Naive thymus-derived CD4-positive, alpha-beta T cell (primary cell): Measurements from ENCODE around the gene LRP1. TPM values are rescaled to one million over a fixed set of nuclear protein-coding genes. Genes with fewer than 3 reads are reported as not detected.

Source experiments
- ATAC-seq: fragments of 150-1000 bp; cut with Tn5 transposase; 2 replicates; pipeline ENCODE4 v1.10.0; 2021; ENCODE audit warnings: mild to moderate bottlenecking, moderate library complexity
- CTCF ChIA-PET: fragments of 350-600 bp; sonication (Branson Sonifier 250); formaldehyde crosslinking; loops from one replicate; lab custom pipeline; 2021; ENCODE audit warnings: antibody characterized with exemption; lab: Charles Lee
- POLR2A ChIA-PET: fragments of 350-600 bp; sonication (Branson Sonifier 250); formaldehyde crosslinking; loops from one replicate; lab custom pipeline; 2021; ENCODE audit warnings: antibody characterized with exemption, inconsistent platforms; lab: Charles Lee
- DNase-seq, 9 donors: peaks; one replicate each; pipeline versions ENCODE4 v3.0.0 to v3.0.0-alpha.2; 2020 to 2022; ENCODE audit warnings: mixed read lengths in 1 of 9
- H3K27ac ChIP-seq: one replicate; pipeline ENCODE4 v1.7.0; 2013; ENCODE audit warnings: mild to moderate bottlenecking, low read depth, low read length, moderate library complexity
- H3K27me3 ChIP-seq, 2 donors: one replicate each; pipeline ENCODE4 v1.7.0; 2013; ENCODE audit warnings: low read length in 2 of 2, mild to moderate bottlenecking in 2 of 2, moderate library complexity in 2 of 2; ENCODE audit not compliant: control insufficient read depth in 2 of 2, insufficient read depth in 2 of 2
- H3K36me3 ChIP-seq, 3 experiments: 1 replicate in 2 of 3; 2 replicates in 1 of 3; pipeline ENCODE4 v1.7.0; 2013; ENCODE audit warnings: low read length in 3 of 3, mild to moderate bottlenecking in 3 of 3, moderate library complexity in 1 of 3; ENCODE audit not compliant: insufficient read depth in 3 of 3, control insufficient read depth in 2 of 3
- H3K4me1 ChIP-seq, 2 donors: one replicate each; pipeline ENCODE4 v1.7.0; 2013; ENCODE audit warnings: low read length in 2 of 2, mild to moderate bottlenecking in 2 of 2, moderate library complexity in 1 of 2; ENCODE audit not compliant: control insufficient read depth in 2 of 2, insufficient read depth in 2 of 2
- H3K4me3 ChIP-seq: 2 replicates; pipeline ENCODE4 v1.7.0; 2013; ENCODE audit warnings: mild to moderate bottlenecking, low read length
- H3K9me3 ChIP-seq, 3 experiments: 1 replicate in 2 of 3; 2 replicates in 1 of 3; pipeline ENCODE4 v1.7.0; 2013; ENCODE audit warnings: low read length in 3 of 3; ENCODE audit not compliant: control insufficient read depth in 2 of 3
- H3K27ac Mint-ChIP-seq, 9 donors: one replicate each; pipeline ENCODE4 v1.8.0; 2020 to 2022; ENCODE audit warnings: mixed read lengths in 9 of 9, mild to moderate bottlenecking in 8 of 9, moderate library complexity in 5 of 9, inconsistent platforms in 2 of 9
- H3K27me3 Mint-ChIP-seq, 5 donors: one replicate each; pipeline ENCODE4 v1.8.0; 2021 to 2022; ENCODE audit warnings: mixed read lengths in 5 of 5, mild to moderate bottlenecking in 1 of 5
- H3K36me3 Mint-ChIP-seq, 5 donors: one replicate each; pipeline ENCODE4 v1.8.0; 2020 to 2022; ENCODE audit warnings: mixed read lengths in 5 of 5, mild to moderate bottlenecking in 3 of 5, inconsistent platforms in 1 of 5
- H3K4me1 Mint-ChIP-seq, 7 donors: one replicate each; pipeline ENCODE4 v1.8.0; 2020 to 2022; ENCODE audit warnings: mixed read lengths in 7 of 7, mild to moderate bottlenecking in 3 of 7, inconsistent platforms in 1 of 7
- H3K4me3 Mint-ChIP-seq, 10 donors: one replicate each; pipeline ENCODE4 v1.8.0; 2020 to 2022; ENCODE audit warnings: mild to moderate bottlenecking in 10 of 10, mixed read lengths in 10 of 10, moderate library complexity in 6 of 10, inconsistent platforms in 2 of 10
- H3K9me3 Mint-ChIP-seq, 11 donors: one replicate each; pipeline ENCODE4 v1.8.0; 2020 to 2022; ENCODE audit warnings: mixed read lengths in 11 of 11, mild to moderate bottlenecking in 4 of 11, inconsistent platforms in 1 of 11, moderate library complexity in 1 of 11
- intact Hi-C, 2 donors: fragments of 100-400 bp; cut with micrococcal nuclease; formaldehyde crosslinking; loops; one replicate each; pipeline ENCODE4 v1.15.1; 2023
- polyA plus RNA-seq, 2 donors: library from polyadenylated mRNA; unstranded; fragments of 300-500 nt; fragmentation: Illumina TruSeq; gene quantifications; one replicate each; pipeline ENCODE4 v1.2.3, GENCODE V29; 2021
- total RNA-seq, 6 experiments: library from RNA in 5 of 6; stranded (reverse) in 5 of 6; gene quantifications; 1 replicate in 5 of 6; 2 replicates in 1 of 6; pipeline ENCODE4 v1.2.3 and lab custom pipeline; 2021 to 2026

LRP1 gene
- total and polyA plus RNA-seq, 7 experiments from 2014 or later: 0.58 to 119 (median 10.5) TPM

DNA sequence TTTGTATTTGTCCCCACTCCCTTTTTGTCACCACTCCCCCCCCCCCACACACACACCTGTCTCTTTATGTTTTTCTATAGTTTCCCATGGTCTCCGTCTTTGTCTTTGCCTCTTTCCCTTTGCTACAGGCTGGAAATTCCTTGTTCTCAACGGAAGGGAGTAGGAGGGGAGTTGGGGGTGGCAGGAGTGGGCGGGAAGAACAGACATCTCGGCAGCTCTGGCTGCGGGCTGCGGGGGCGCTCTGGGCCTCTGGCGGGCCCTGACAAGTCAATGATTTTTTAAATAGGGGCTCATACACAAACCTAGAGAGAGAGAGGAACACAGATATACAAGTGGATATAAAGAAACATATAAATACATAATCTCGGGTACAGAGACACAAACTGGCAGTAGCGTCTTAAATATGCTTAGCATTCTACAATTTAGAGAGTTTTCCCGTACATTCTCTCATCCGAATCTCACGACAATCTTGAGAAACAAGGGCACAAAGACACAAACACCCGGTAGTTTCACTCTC lies 41.7 kb upstream of the LRP1 start:
- ATAC-seq (no peak), DNase-seq (peak in 6 of 9 donors; percentile 33 to 71 (median 44))
- H3K36me3 ChIP-seq: peaks cover 0 to 17% (median 5%) of the 10 kb centered on the region in 3 experiments
- Mint-ChIP-seq H3K27ac (peak overlapping the region; percentile 94 to 98 (median 97)), H3K36me3 (peaks cover 0 to 4% (median 0%) of the 10 kb centered on the region in 5 donors), H3K4me3 (peak overlapping the region; percentile 90 to 98 (median 94)), H3K9me3 (peaks cover 0 to 2% (median 0%) of the 10 kb centered on the region in 11 donors), H3K27me3 (no peaks in the 10 kb centered on the region), H3K4me1 (peaks cover 32 to 55% (median 40%) of the 10 kb centered on the region in 7 donors)
- peaks cover 18 to 25% of the 10 kb centered on the region in 2 donors for H3K4me1 ChIP-seq
- no peaks in the 10 kb centered on the region for H3K27me3 ChIP-seq
- ChIA-PET POLR2A (interaction anchor here (1.2 to 17.0 kb wide), 2 partner anchors 10 to 19 kb away, joined by 5 to 401 read pairs; partner anchors contain the start of gene STAT6), CTCF (interaction anchor here (1.0 to 1.4 kb wide), 3 partner anchors 12 to 348 kb away, joined by 3 read pairs; no protein-coding TSS in a partner anchor)
- H3K27ac ChIP-seq: peak overlapping the region; percentile 100
- no peaks in the 10 kb centered on the region for H3K9me3 ChIP-seq
- intact Hi-C loops: loop anchor here (1.0 to 5.0 kb wide), 10 partner anchors 17 to 1269 kb away; partner anchors contain the start of genes ARHGAP9 (in 2 of the 2), CDK4 (in 1 of the 2), CNPY2 (in 1 of the 2) and DDIT3 (in 1 of the 2)
- peak overlapping the region; percentile 94 for H3K4me3 ChIP-seq

DNA sequence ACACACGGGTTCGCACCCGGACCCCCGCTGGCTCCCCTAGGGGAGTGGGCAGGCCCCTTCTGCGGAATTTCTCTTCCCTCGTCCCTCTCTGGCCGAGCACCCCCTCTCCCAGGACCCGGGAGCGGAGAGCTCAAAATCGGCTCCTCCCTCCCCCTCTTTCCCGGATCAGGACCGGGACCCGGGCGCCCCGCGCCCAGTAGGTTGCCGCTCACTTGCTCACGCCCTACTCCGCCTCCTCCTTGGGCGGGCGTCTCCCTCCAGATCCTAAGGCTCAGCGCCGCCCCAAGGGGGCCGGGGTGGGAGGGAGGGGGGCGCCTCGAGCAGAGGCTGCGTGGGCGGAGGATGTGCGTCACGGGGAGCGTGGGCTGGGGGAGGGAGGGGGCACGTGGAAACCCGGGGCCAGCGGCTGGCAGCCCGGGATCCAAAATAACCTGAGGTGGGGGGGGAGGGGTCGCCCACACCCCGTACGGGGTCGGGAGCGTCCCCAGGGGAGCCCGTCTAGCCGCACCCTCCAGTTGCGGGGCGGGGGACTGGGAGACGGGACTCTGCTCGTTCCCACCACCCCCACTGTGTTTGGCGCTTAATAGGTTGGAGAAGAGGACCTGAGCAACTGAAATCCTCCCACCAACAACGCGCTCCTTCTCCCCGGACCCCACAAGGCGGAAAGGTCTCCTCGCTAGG lies 41.1 kb upstream of the LRP1 start:
- Mint-ChIP-seq H3K36me3 (peaks cover 0 to 4% (median 0%) of the 10 kb centered on the region in 5 donors), H3K27me3 (no peaks in the 10 kb centered on the region), H3K9me3 (peaks cover 0 to 2% (median 0%) of the 10 kb centered on the region in 11 donors), H3K27ac (peak overlapping the region; percentile 94 to 99 (median 97)), H3K4me3 (peak overlapping the region; percentile 94 to 98 (median 94)), H3K4me1 (peaks cover 35 to 60% (median 46%) of the 10 kb centered on the region in 7 donors)
- H3K27me3 ChIP-seq: no peaks in the 10 kb centered on the region
- DNase-seq (peak; percentile 58 to 95 (median 87)), ATAC-seq (peak; percentile 73)
- peaks cover 0 to 23% (median 7%) of the 10 kb centered on the region in 3 experiments for H3K36me3 ChIP-seq
- no peaks in the 10 kb centered on the region for H3K9me3 ChIP-seq
- H3K4me3 ChIP-seq: peak overlapping the region; percentile 94
- ChIA-PET POLR2A (interaction anchor here (0.9 to 17.0 kb wide), 7 partner anchors 8 to 369 kb away, joined by 3 to 401 read pairs (median 5); partner anchors contain the start of genes NEMP1 and STAT6), CTCF (interaction anchor here (1.0 to 8.5 kb wide), 4 partner anchors 13 to 349 kb away, joined by 3 to 77 read pairs (median 3); partner anchors contain the start of gene STAT6)
- intact Hi-C loops: loop anchor here (1.0 to 5.0 kb wide), 10 partner anchors 18 to 1270 kb away; partner anchors contain the start of genes ARHGAP9 (in 2 of the 2), CDK4 (in 1 of the 2), CNPY2 (in 1 of the 2) and DDIT3 (in 1 of the 2)
- H3K4me1 ChIP-seq: peaks cover 18 to 31% of the 10 kb centered on the region in 2 donors
- H3K27ac ChIP-seq: peak overlapping the region; percentile 100

DNA sequence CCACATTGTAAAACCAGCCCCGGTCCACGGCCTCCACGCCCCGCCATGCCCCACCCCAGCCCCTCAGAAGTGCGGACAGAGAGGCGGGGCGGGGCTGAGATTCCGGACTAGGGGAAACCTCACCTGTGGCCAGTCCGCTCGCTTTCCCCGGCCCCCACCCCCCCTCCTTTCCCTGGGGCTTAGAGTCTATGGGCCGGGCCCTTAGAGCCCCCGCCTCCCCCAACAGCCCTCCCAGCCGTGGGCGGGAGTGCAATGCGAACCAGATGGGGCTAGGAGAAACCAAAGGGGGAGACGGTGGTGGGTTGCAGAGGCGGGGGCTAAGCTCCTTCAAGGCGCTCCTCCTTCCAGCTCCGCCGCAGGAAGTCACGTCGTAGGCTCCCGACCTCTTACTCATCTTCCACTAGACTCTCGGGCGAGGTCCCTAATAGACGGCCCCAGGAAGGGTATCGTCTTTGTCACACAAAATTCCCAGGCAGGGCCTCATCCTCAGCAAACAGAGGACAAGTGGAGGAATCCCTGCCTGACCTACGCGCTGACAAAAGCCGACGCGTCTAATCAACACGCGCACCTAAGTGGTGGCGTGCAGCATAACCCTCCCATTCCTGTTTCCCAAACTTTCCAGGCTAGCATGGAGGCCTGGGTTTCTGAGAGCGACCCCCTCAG lies 40.5 kb upstream of the LRP1 start:
- Mint-ChIP-seq H3K4me3 (peak overlapping the region; percentile 94 to 98 (median 94)), H3K36me3 (peaks cover 0 to 8% (median 0%) of the 10 kb centered on the region in 5 donors), H3K4me1 (peaks cover 35 to 65% (median 52%) of the 10 kb centered on the region in 7 donors), H3K27me3 (no peaks in the 10 kb centered on the region), H3K27ac (peak overlapping the region; percentile 94 to 99 (median 97)), H3K9me3 (peaks cover 0 to 2% (median 0%) of the 10 kb centered on the region in 11 donors)
- Histone ChIP-seq H3K27me3 (no peaks in the 10 kb centered on the region), H3K9me3 (no peaks in the 10 kb centered on the region), H3K27ac (peak overlapping the region; percentile 100), H3K36me3 (peaks cover 0 to 30% (median 7%) of the 10 kb centered on the region in 3 experiments), H3K4me1 (peaks cover 18 to 38% of the 10 kb centered on the region in 2 donors), H3K4me3 (peak overlapping the region; percentile 94)
- DNase-seq (peak; percentile 31 to 83 (median 64)), ATAC-seq (peak; percentile 24)
- ChIA-PET POLR2A (interaction anchor here (0.8 to 17.0 kb wide), 8 partner anchors 8 to 369 kb away, joined by 3 to 401 read pairs (median 4); partner anchors contain the start of genes NEMP1 and STAT6), CTCF (interaction anchor here (0.6 to 8.5 kb wide), 2 partner anchors 24 to 195 kb away, joined by 6 to 77 read pairs; partner anchors contain the start of gene STAT6)
- intact Hi-C loops: loop anchor here (1.0 to 5.0 kb wide), 18 partner anchors 10 to 1271 kb away; partner anchors contain the start of genes ARHGAP9 (in 2 of the 2), DDIT3 (in 2 of the 2), NACA (in 2 of the 2) and NEMP1 (in 2 of the 2)

DNA sequence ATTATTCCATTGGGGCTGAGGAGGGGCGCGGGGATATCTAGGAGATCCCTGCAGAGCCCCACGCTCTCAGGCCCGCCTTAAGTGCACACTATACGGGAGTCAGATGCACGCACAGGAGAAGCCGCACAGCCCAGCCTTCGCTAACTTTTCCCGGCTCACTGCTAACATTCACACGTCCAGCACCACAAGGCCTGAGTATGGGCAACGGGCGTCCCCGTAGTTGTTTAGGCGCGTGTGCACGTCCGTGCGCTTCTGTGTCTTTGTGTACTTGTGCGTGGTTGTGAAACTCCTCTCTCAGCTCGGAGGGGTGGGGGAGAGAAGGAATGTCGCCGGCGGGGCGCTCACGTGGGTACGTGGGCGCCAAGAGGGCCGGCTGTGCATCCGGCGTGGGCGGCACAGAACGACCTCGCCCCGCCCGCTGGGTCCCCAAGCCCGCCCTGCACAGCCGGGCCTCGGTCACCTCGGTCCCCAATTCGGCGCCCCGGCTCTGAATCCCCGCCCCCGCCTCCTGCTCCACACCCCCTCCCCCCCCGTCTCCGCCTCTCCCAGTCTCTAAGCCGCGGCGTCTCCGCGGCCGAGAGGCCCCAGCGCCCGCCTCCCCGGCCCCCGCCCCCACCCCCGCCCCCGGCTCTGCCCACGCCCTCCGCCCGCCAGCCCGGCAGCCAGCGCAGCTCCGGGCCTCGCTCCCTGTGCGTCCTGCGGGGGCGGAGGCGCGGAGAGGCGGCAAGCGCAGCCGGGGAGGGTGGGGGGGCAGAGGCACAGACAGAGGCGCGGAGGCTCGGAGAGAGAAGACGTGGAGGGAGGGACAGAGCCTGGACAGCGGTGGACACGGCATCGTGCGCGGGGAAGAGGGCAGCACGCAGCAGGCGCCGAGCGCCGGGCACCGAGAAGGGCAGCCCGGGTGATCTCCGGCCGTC lies 39.7 kb upstream of the LRP1 start, which contains the start of gene NAB2:
NAB2 (plus strand) TSS at position 761 of the 917 bp plus-strand sequence. CDS start 158 bp downstream, outside the sequence.
- POLR2A ChIA-PET: interaction anchor here (0.5 to 17.0 kb wide), 11 partner anchors 9 to 899 kb away, joined by 3 to 401 read pairs (median 3); partner anchors contain the start of genes NEMP1 and STAT6
- peaks cover 0 to 8% (median 0%) of the 10 kb centered on the region in 5 donors for H3K36me3 Mint-ChIP-seq
- Histone ChIP-seq H3K27me3 (no peaks in the 10 kb centered on the region), H3K9me3 (no peaks in the 10 kb centered on the region), H3K36me3 (peaks cover 0 to 30% (median 7%) of the 10 kb centered on the region in 3 experiments), H3K4me1 (peaks cover 23 to 45% of the 10 kb centered on the region in 2 donors), H3K27ac (peak within 1 kb of the TSS; percentile 100), H3K4me3 (peak within 1 kb of the TSS; percentile 94)
- DNase-seq (peak; percentile 79 to 91 (median 88)), ATAC-seq (peak; percentile 84)
- CTCF ChIA-PET: interaction anchor here (0.5 to 8.5 kb wide), 5 partner anchors 17 to 335 kb away, joined by 3 to 77 read pairs (median 6); partner anchors contain the start of gene STAT6
- H3K27me3 Mint-ChIP-seq: no peaks in the 10 kb centered on the region
- H3K27ac Mint-ChIP-seq: peak within 1 kb of the TSS; percentile 94 to 99 (median 97)
- peak within 1 kb of the TSS; percentile 94 to 98 (median 96) for H3K4me3 Mint-ChIP-seq
- intact Hi-C loops: loop anchor here (1.0 to 5.0 kb wide), 18 partner anchors 10 to 1271 kb away; partner anchors contain the start of genes ARHGAP9 (in 2 of the 2), DDIT3 (in 2 of the 2), NACA (in 2 of the 2) and NEMP1 (in 2 of the 2)
- H3K9me3 Mint-ChIP-seq: peaks cover 0 to 2% (median 0%) of the 10 kb centered on the region in 11 donors
- H3K4me1 Mint-ChIP-seq: peaks cover 40 to 68% (median 57%) of the 10 kb centered on the region in 7 donors
